ENCODE measurements around the gene SNN.

DNA sequence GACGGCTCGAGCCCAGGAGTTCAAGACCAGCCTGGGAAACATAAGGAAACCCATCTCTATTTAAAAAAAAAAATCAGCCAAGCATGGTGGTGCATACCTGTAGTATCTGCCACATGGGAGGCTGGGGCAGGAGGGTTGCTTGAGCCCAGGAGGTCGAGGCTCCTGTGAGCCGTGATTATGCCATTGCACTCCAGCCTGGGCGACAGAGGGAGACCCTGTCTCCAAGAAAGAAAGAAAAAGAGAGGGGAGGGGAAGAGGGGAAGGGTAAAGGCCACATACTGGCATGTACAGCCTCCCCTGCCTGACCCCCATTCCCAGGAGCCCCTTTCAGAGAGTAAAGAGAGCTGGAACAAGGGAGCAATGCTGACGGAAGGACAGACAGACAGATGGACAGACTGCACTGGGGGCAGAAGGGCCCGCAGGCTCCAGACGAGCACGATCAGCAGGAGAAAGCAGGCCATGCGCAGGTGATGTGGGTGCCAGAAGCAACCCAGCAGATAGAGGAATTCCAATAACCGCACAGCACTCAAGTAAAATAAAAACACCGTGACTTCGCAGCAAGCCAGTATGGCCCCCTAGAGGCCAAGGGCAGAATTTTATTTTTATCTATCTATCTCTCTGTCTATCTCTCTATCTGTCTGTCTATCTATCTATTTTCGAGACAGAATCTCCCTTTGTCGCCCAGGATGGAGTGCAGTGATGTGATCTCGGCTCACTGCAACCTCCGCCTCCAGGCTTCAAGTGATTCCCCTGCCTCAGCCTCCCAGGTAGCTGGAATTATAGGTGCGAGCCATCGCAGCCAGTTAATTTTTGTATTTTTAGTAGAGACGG lies 27.1 kb upstream of the SNN start:
- peak; percentile 88 for TF ChIP-seq CTCF (IDR thresholded peaks at IDR 0.05)
- TF ChIP-seq ZFX (IDR thresholded peaks at IDR 0.05; ENCODE audit: borderline replicate concordance) = no peak

Measured in 22Rv1 (cell line).